Stimulated activated CD8-positive, alpha-beta memory T cell treated with anti-CD3 and anti-CD28 coated beads, Interleukin-2, amount 100 ng/mL, for 1 hour (primary cell): Measurements from ENCODE around the gene FKBP5.
"Not testable (repeated sequence)": the region's sequence is repeated elsewhere in the genome, so short reads cannot be mapped to it uniquely, and the experiment has no call there.

Experiments used
- DNase-seq, 2 donors: peaks; one replicate each; pipeline ENCODE4 v3.0.0-alpha.2; 2020; ENCODE audit warnings: low read depth in 2 of 2

The FKBP5 gene

GRCh38 chr6:35688605-35689322, at the start of gene FKBP5:
TSS of gene FKBP5 (minus strand) at chr6:35688915. CDS start at chr6:35642824, 46,091 bp downstream.
- DNase-seq, result peak; percentile 70 to 79

GRCh38 chr6:35737413-35738211, 48.9 kb upstream of the FKBP5 start:
- DNase-seq, result no peak

GRCh38 chr6:35736982-35737412, 48.3 kb upstream of the FKBP5 start, which contains the start of gene ARMC12:
TSS of gene ARMC12 (plus strand) at chr6:35737032. CDS start at chr6:35737109, 77 bp downstream.
- DNase-seq, result no peak

- DNase-seq, result peak; percentile 73 to 78
These were observed 47.7 kb upstream of the FKBP5 start for GRCh38 chr6:35736253-35736894.

GRCh38 chr6:35735452-35735851, 46.7 kb upstream of the FKBP5 start:
- no peak for DNase-seq

GRCh38 chr6:35734319-35734718, 45.6 kb upstream of the FKBP5 start:
- DNase-seq, result not testable (repeated sequence)

- no peak for DNase-seq
These were observed 44.9 kb upstream of the FKBP5 start for GRCh38 chr6:35733633-35734032.

GRCh38 chr6:35731736-35732532, 43.2 kb upstream of the FKBP5 start:
- peak; percentile 81 to 90 for DNase-seq

- peak; percentile 91 for DNase-seq
These were observed 42.7 kb upstream of the FKBP5 start for GRCh38 chr6:35731414-35731735.

- DNase-seq, result no peak
These were observed 42.2 kb upstream of the FKBP5 start for GRCh38 chr6:35730745-35731413.

- DNase-seq, result no peak
These were observed 41.0 kb upstream of the FKBP5 start for GRCh38 chr6:35729722-35730121.

- DNase-seq, result no peak
These were observed 40.3 kb upstream of the FKBP5 start for GRCh38 chr6:35728683-35729678.

- peak; percentile 73 to 77 for DNase-seq
These were observed 39.4 kb upstream of the FKBP5 start for GRCh38 chr6:35727935-35728682.

- DNase-seq, result no peak
These were observed 38.7 kb upstream of the FKBP5 start for GRCh38 chr6:35727231-35727934.

GRCh38 chr6:35725721-35726438, 37.2 kb upstream of the FKBP5 start:
- DNase-seq, result no peak

- DNase-seq, result no peak
These were observed 36.5 kb upstream of the FKBP5 start for GRCh38 chr6:35725081-35725708.

- DNase-seq, result no peak
These were observed 35.8 kb upstream of the FKBP5 start for GRCh38 chr6:35724471-35724870.
